Tibial nerve (tissue), 4 donors: ENCODE measurements around the gene LGALS12.
"Not testable (repeated sequence)": the region's sequence is repeated elsewhere in the genome, so short reads cannot be mapped to it uniquely, and the experiment has no call there.

Experiments
- CTCF ChIP-seq, 5 experiments: fragments of 200-600 bp in 3 of 5; fragments of 450-650 bp in 2 of 5; sonication (generic) in 3 of 5; IDR thresholded peaks; one replicate each; pipeline ENCODE4 v1.5.1; 2016 to 2019; ENCODE audit warnings: antibody characterized with exemption in 5 of 5, mild to moderate bottlenecking in 3 of 5, moderate library complexity in 2 of 5
- EP300 ChIP-seq, 2 donors: sonication (generic); formaldehyde crosslinking; IDR thresholded peaks; one replicate each; pipeline ENCODE4 v1.6.1; 2017; ENCODE audit warnings: antibody characterized with exemption in 2 of 2, mild to moderate bottlenecking in 1 of 2
- POLR2A ChIP-seq, 2 donors: fragments of 450-650 bp; IDR thresholded peaks; one replicate each; pipeline ENCODE4 v1.6.1; 2017; ENCODE audit warnings: antibody characterized with exemption in 2 of 2, mild to moderate bottlenecking in 2 of 2, moderate library complexity in 2 of 2

DNA sequence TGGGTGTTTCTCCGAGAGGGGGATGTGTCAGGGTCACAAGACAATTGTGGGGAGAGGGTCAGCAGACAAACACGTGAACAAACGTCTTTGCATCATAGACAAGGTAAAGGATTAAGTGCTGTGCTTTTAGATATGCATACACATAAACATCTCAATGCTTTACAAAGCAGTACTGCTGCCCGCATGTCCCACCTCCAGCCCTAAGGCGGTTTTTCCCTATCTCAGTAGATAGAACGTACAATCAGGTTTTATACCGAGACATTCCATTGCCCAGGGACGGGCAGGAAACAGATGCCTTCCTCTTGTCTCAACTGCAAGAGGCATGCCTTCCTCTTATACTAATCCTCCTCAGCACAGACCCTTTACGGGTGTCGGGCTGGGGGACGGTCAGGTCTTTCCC is 22.3 kb downstream of the LGALS12 start:
- not testable (repeated sequence) for TF ChIP-seq POLR2A, CTCF, EP300 (IDR thresholded peaks at IDR 0.05)
